Vagina (tissue), 2 donors: ENCODE measurements around the gene MRPL37. TPM values are rescaled to one million over a fixed set of nuclear protein-coding genes. Genes with fewer than 3 reads are reported as not detected.
"Not testable (repeated sequence)": the region's sequence is repeated elsewhere in the genome, so short reads cannot be mapped to it uniquely, and the experiment has no call there.

Source experiments
- DNase-seq, 2 donors: peaks; one replicate each; pipeline ENCODE4 v3.0.0-alpha.2; 2017; ENCODE audit errors: extremely low spot score in 2 of 2
- H3K27ac ChIP-seq: fragments of 200-600 bp; sonication (generic); one replicate; pipeline ENCODE4 v1.5.1; 2019
- H3K27me3 ChIP-seq: fragments of 200-600 bp; sonication (generic); one replicate; pipeline ENCODE4 v1.5.1; 2019
- H3K36me3 ChIP-seq, 2 donors: fragments of 200-600 bp; sonication (generic); one replicate each; pipeline ENCODE4 v1.5.1; 2017 to 2019
- H3K4me1 ChIP-seq: fragments of 200-600 bp; sonication (generic); one replicate; pipeline ENCODE4 v1.5.1; 2019
- H3K4me3 ChIP-seq, 2 donors: fragments of 200-600 bp; sonication (generic); 1 replicate in 1 of 2; 2 replicates in 1 of 2; pipeline ENCODE4 v1.5.1; 2016 to 2019
- H3K9me3 ChIP-seq: fragments of 200-600 bp; sonication (generic); one replicate; pipeline ENCODE4 v1.5.1; 2019
- POLR2A ChIP-seq, 2 donors: fragments of 450-650 bp; IDR thresholded peaks; one replicate each; pipeline ENCODE4 v1.6.1; 2017; ENCODE audit warnings: antibody characterized with exemption in 2 of 2, mild to moderate bottlenecking in 2 of 2, moderate library complexity in 2 of 2
- POLR2AphosphoS5 ChIP-seq, 2 donors: sonication (generic); formaldehyde crosslinking; IDR thresholded peaks; one replicate each; pipeline ENCODE4 v1.9.0; 2017; ENCODE audit warnings: antibody characterized with exemption in 2 of 2, mild to moderate bottlenecking in 2 of 2, low read depth in 1 of 2; ENCODE audit not compliant: insufficient read depth in 1 of 2
- intact Hi-C: fragments of 100-400 bp; cut with DNase I; formaldehyde crosslinking; loops from one replicate; pipeline ENCODE4 v1.15.1; 2023
- total RNA-seq: library from RNA; depleted of rRNA; stranded (reverse); fragments of >200 nt; gene quantifications from one replicate; pipeline ENCODE4 v1.2.3, GENCODE V29; 2016
- TF ChIP-seq, protein P1 (sequence below), 3 experiments: fragments of 450-650 bp in 2 of 3; fragments of 200-600 bp in 1 of 3; sonication (generic) in 1 of 3; IDR thresholded peaks; one replicate each; pipeline ENCODE4 v1.5.1; 2017 to 2019; ENCODE audit warnings: antibody characterized with exemption in 3 of 3, mild to moderate bottlenecking in 2 of 3, moderate library complexity in 2 of 3

Gene MRPL37
- total RNA-seq, 1 donor from 2014 or later: 45.9 TPM

GRCh38 chr1:54161495-54162168, 38.3 kb upstream of the MRPL37 start:
- H3K27ac ChIP-seq: no peak overlapping the region
- no peaks in the 10 kb centered on the region for H3K27me3 ChIP-seq
- no peak for DNase-seq
- no peak overlapping the region for H3K4me3 ChIP-seq
- intact Hi-C loops: no loop called here
- TF ChIP-seq POLR2A (IDR thresholded peaks at IDR 0.05) (no peak), POLR2AphosphoS5 (IDR thresholded peaks at IDR 0.05; ENCODE audit: insufficient read depth in 1 of 2, low read depth in 1 of 2) (no peak)
- TF ChIP-seq, protein P1, sequence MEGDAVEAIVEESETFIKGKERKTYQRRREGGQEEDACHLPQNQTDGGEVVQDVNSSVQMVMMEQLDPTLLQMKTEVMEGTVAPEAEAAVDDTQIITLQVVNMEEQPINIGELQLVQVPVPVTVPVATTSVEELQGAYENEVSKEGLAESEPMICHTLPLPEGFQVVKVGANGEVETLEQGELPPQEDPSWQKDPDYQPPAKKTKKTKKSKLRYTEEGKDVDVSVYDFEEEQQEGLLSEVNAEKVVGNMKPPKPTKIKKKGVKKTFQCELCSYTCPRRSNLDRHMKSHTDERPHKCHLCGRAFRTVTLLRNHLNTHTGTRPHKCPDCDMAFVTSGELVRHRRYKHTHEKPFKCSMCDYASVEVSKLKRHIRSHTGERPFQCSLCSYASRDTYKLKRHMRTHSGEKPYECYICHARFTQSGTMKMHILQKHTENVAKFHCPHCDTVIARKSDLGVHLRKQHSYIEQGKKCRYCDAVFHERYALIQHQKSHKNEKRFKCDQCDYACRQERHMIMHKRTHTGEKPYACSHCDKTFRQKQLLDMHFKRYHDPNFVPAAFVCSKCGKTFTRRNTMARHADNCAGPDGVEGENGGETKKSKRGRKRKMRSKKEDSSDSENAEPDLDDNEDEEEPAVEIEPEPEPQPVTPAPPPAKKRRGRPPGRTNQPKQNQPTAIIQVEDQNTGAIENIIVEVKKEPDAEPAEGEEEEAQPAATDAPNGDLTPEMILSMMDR (IDR thresholded peaks at IDR 0.05): no peak
- H3K4me1 ChIP-seq: no peaks in the 10 kb centered on the region
- H3K9me3 ChIP-seq: no peaks in the 10 kb centered on the region
- no peaks in the 10 kb centered on the region for H3K36me3 ChIP-seq

GRCh38 chr1:54163051-54163450, 36.9 kb upstream of the MRPL37 start:
- no peak for DNase-seq
- H3K36me3 ChIP-seq: no peaks in the 10 kb centered on the region
- H3K4me1 ChIP-seq: peaks cover under 1% of the 10 kb centered on the region
- H3K27ac ChIP-seq: no peak overlapping the region
- H3K4me3 ChIP-seq: no peak overlapping the region
- no peaks in the 10 kb centered on the region for H3K9me3 ChIP-seq
- no peak for TF ChIP-seq POLR2AphosphoS5 (IDR thresholded peaks at IDR 0.05; ENCODE audit: insufficient read depth in 1 of 2, low read depth in 1 of 2)
- no peak for TF ChIP-seq POLR2A (IDR thresholded peaks at IDR 0.05)
- TF ChIP-seq, protein P1 (IDR thresholded peaks at IDR 0.05): no peak
- intact Hi-C loops: no loop called here
- no peaks in the 10 kb centered on the region for H3K27me3 ChIP-seq

GRCh38 chr1:54163573-54163972, 36.4 kb upstream of the MRPL37 start:
- no peaks in the 10 kb centered on the region for H3K27me3 ChIP-seq
- peaks cover 5% of the 10 kb centered on the region for H3K4me1 ChIP-seq
- DNase-seq: no peak
- no peak overlapping the region for H3K27ac ChIP-seq
- H3K36me3 ChIP-seq: no peaks in the 10 kb centered on the region
- H3K4me3 ChIP-seq: no peak overlapping the region
- intact Hi-C loops: no loop called here
- TF ChIP-seq POLR2AphosphoS5 (IDR thresholded peaks at IDR 0.05; ENCODE audit: insufficient read depth in 1 of 2, low read depth in 1 of 2): no peak
- no peak for TF ChIP-seq POLR2A (IDR thresholded peaks at IDR 0.05)
- TF ChIP-seq, protein P1 (IDR thresholded peaks at IDR 0.05): no peak
- no peaks in the 10 kb centered on the region for H3K9me3 ChIP-seq

DNA sequence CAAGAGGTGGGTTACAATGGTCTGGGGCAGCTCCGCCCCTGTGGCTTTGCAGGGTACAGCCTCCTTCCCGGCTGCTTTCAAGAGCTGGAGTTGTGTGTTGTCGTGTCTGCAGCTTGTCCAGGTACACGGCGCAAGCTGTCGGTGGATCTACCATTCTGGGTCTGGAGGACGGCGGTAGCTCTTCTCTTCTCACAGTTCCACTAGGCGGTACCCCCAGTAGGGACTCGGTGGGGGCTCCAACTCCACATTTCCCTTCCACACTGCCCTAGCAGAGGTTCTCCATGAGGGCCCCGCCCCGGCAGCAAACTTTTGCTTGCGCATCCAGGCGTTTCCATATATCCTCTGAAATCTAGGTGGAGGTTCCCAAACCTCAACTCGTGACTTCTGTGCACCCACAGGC, 34.8 kb upstream of the MRPL37 start:
- Histone ChIP-seq H3K27me3 (no peaks in the 10 kb centered on the region), H3K9me3 (no peaks in the 10 kb centered on the region), H3K4me3 (no peak overlapping the region), H3K36me3 (no peaks in the 10 kb centered on the region), H3K27ac (no peak overlapping the region), H3K4me1 (peaks cover 5% of the 10 kb centered on the region)
- DNase-seq: no peak
- intact Hi-C loops: no loop called here
- TF ChIP-seq POLR2A (IDR thresholded peaks at IDR 0.05): no peak
- TF ChIP-seq POLR2AphosphoS5 (IDR thresholded peaks at IDR 0.05; ENCODE audit: insufficient read depth in 1 of 2, low read depth in 1 of 2): no peak
- TF ChIP-seq, protein P1 (IDR thresholded peaks at IDR 0.05): no peak

DNA sequence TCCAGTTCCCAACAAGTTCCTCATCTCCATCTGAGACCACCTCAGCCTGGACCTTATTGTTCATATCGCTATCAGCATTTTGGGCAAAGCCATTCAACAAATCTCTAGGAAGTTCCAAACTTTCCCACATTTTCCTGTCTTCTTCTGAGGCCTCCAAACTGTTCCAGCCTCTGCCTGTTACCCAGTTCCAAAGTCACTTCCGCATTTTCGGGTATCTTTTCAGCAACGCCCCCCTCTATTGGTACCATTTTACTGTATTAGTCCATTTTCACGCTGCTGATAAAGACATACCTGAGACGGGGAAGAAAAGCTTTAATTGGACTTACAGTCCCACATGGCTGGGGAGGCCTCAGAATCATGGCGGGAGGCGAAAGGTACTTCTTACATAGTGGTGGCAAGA, 33.6 kb upstream of the MRPL37 start:
- intact Hi-C loops, H3K27ac ChIP-seq, H3K36me3 ChIP-seq, H3K4me1 ChIP-seq, H3K27me3 ChIP-seq, DNase-seq, H3K9me3 ChIP-seq, H3K4me3 ChIP-seq: not testable (repeated sequence)
